ENCODE measurements around the gene VCL.
A peak's percentile ranks its signal among the peaks of the same experiment; 100 is the strongest.

Gene VCL

GRCh38 chr10:74150204-74150989 is 152.5 kb downstream of the VCL start, which contains the start of gene AP3M1:
Gene AP3M1 (minus strand): TSS chr10:74150828. CDS start chr10:74138379, 12,449 bp downstream.
- H3K4me3 ChIP-seq (ENCODE audit: low read depth in 1 of 2, low read length in 1 of 2): peak within 1 kb of the TSS; percentile 98 to 99
- H3K9me3 ChIP-seq: no peaks in the 10 kb centered on the region
- H3K27me3 ChIP-seq: no peaks in the 10 kb centered on the region
- peaks cover 4% of the 10 kb centered on the region for H3K36me3 ChIP-seq
- H3K27ac ChIP-seq: peak within 1 kb of the TSS; percentile 93
- peaks cover 30 to 37% of the 10 kb centered on the region in 2 experiments for H3K4me1 ChIP-seq (ENCODE audit: control insufficient read depth in 1 of 2, insufficient read depth in 1 of 2, low read depth in 1 of 2, low read length in 1 of 2)
- TF ChIP-seq CTCF (IDR thresholded peaks at IDR 0.05): no peak

- Histone ChIP-seq H3K9me3 (no peaks in the 10 kb centered on the region), H3K4me3 (ENCODE audit: low read depth in 1 of 2, low read length in 1 of 2) (peak within 1 kb of the TSS; percentile 98 to 99), H3K4me1 (ENCODE audit: control insufficient read depth in 1 of 2, insufficient read depth in 1 of 2, low read depth in 1 of 2, low read length in 1 of 2) (peaks cover 30 to 37% of the 10 kb centered on the region in 2 experiments), H3K27ac (peak within 1 kb of the TSS; percentile 93), H3K27me3 (no peaks in the 10 kb centered on the region), H3K36me3 (peaks cover 4% of the 10 kb centered on the region)
- TF ChIP-seq CTCF (IDR thresholded peaks at IDR 0.05): peak; percentile 67
Observed at GRCh38 chr10:74150990-74151878, 153.3 kb downstream of the VCL start, which contains the start of gene ADK. Gene ADK (plus strand): TSS chr10:74151221. CDS start chr10:74151279, 58 bp downstream.

- Histone ChIP-seq H3K27me3 (no peaks in the 10 kb centered on the region), H3K4me1 (ENCODE audit: control insufficient read depth in 1 of 2, insufficient read depth in 1 of 2, low read depth in 1 of 2, low read length in 1 of 2) (peaks cover 30 to 37% of the 10 kb centered on the region in 2 experiments), H3K27ac (peak overlapping the region; percentile 93), H3K9me3 (no peaks in the 10 kb centered on the region), H3K4me3 (ENCODE audit: low read depth in 1 of 2, low read length in 1 of 2) (peak overlapping the region; percentile 98 to 99), H3K36me3 (no peaks in the 10 kb centered on the region)
- no peak for TF ChIP-seq CTCF (IDR thresholded peaks at IDR 0.05)
Observed at GRCh38 chr10:74151879-74152722, 154.2 kb downstream of the VCL start.

GRCh38 chr10:74153123-74153522 is 155.2 kb downstream of the VCL start:
- H3K4me3 ChIP-seq (ENCODE audit: low read depth in 1 of 2, low read length in 1 of 2): no peak overlapping the region
- no peaks in the 10 kb centered on the region for H3K9me3 ChIP-seq
- H3K27ac ChIP-seq: no peak overlapping the region
- H3K27me3 ChIP-seq: no peaks in the 10 kb centered on the region
- no peak for TF ChIP-seq CTCF (IDR thresholded peaks at IDR 0.05)
- H3K4me1 ChIP-seq (ENCODE audit: control insufficient read depth in 1 of 2, insufficient read depth in 1 of 2, low read depth in 1 of 2, low read length in 1 of 2): peaks cover 30 to 36% of the 10 kb centered on the region in 2 experiments
- H3K36me3 ChIP-seq: no peaks in the 10 kb centered on the region

GRCh38 chr10:74153676-74154075 is 155.8 kb downstream of the VCL start:
- Histone ChIP-seq H3K27me3 (no peaks in the 10 kb centered on the region), H3K4me3 (ENCODE audit: low read depth in 1 of 2, low read length in 1 of 2) (no peak overlapping the region), H3K4me1 (ENCODE audit: control insufficient read depth in 1 of 2, insufficient read depth in 1 of 2, low read depth in 1 of 2, low read length in 1 of 2) (peaks cover 30 to 31% of the 10 kb centered on the region in 2 experiments), H3K36me3 (no peaks in the 10 kb centered on the region), H3K27ac (no peak overlapping the region), H3K9me3 (no peaks in the 10 kb centered on the region)
- no peak for TF ChIP-seq CTCF (IDR thresholded peaks at IDR 0.05)

All from neutrophil (primary cell).